HG03066 (cell line): Measurements from ENCODE around the gene UNC45A.
A peak's percentile ranks its signal among the peaks of the same experiment; 100 is the strongest.

Experiments used
- ATAC-seq: cut with Tn5 transposase; IDR thresholded peaks from one replicate; pipeline ENCODE4 v1.9.1; 2021; ENCODE audit warnings: low read depth; ENCODE audit not compliant: unreplicated experiment

UNC45A gene

GRCh38 chr15:90994059-90994416 lies 59.0 kb downstream of the UNC45A start:
- ATAC-seq, result peak; percentile 22

- peak; percentile 91 for ATAC-seq
Observed at GRCh38 chr15:90994417-90995311, 59.6 kb downstream of the UNC45A start, which contains the start of gene PRC1. Gene PRC1 (minus strand): TSS chr15:90994535. CDS start chr15:90994417, 118 bp downstream.

GRCh38 chr15:90998737-90999136 lies 63.7 kb downstream of the UNC45A start:
- ATAC-seq, result no peak

- no peak for ATAC-seq
Observed at GRCh38 chr15:91001209-91001608, 66.1 kb downstream of the UNC45A start.
